ENCODE data around the gene CPA1. TPM values are rescaled to one million over a fixed set of nuclear protein-coding genes. Genes with fewer than 3 reads are reported as not detected.

Gene CPA1
- total RNA-seq, 2 experiments from 2014 or later = not detected

GRCh38 chr7:130385600-130386066 lies 5.3 kb downstream of the CPA1 start:
- Histone ChIP-seq H3K4me3 (ENCODE audit: low read length) (no peak overlapping the region), H3K27ac (ENCODE audit: low read depth in 1 of 2, low read length in 2 of 2) (no peak overlapping the region), H3K9me3 (ENCODE audit: control insufficient read depth in 1 of 2, insufficient read depth in 1 of 2, low read length in 2 of 2) (peaks cover 0 to 9% of the 10 kb centered on the region in 2 experiments), H3K36me3 (ENCODE audit: insufficient read depth, low read length) (no peaks in the 10 kb centered on the region), H3K27me3 (ENCODE audit: control insufficient read depth in 1 of 2, insufficient read depth in 2 of 2, low read length in 2 of 2) (no peaks in the 10 kb centered on the region), H3K4me1 (ENCODE audit: insufficient read depth, low read length) (no peaks in the 10 kb centered on the region)
- no peaks in the 10 kb centered on the region for H3K4me1 Mint-ChIP-seq (ENCODE audit: low read depth)
- ChIA-PET POLR2A (no interaction called here), CTCF (no interaction called here)
- DNase-seq = no peak
- intact Hi-C loops (cut with DNase I, micrococcal nuclease) = no loop called here
- H3K9me3 Mint-ChIP-seq = no peaks in the 10 kb centered on the region
- H3K4me3 Mint-ChIP-seq = no peak overlapping the region
- H3K27me3 Mint-ChIP-seq = no peaks in the 10 kb centered on the region
- no peaks in the 10 kb centered on the region for H3K36me3 Mint-ChIP-seq (ENCODE audit: low read depth)
- TF ChIP-seq, protein P1, sequence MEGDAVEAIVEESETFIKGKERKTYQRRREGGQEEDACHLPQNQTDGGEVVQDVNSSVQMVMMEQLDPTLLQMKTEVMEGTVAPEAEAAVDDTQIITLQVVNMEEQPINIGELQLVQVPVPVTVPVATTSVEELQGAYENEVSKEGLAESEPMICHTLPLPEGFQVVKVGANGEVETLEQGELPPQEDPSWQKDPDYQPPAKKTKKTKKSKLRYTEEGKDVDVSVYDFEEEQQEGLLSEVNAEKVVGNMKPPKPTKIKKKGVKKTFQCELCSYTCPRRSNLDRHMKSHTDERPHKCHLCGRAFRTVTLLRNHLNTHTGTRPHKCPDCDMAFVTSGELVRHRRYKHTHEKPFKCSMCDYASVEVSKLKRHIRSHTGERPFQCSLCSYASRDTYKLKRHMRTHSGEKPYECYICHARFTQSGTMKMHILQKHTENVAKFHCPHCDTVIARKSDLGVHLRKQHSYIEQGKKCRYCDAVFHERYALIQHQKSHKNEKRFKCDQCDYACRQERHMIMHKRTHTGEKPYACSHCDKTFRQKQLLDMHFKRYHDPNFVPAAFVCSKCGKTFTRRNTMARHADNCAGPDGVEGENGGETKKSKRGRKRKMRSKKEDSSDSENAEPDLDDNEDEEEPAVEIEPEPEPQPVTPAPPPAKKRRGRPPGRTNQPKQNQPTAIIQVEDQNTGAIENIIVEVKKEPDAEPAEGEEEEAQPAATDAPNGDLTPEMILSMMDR (IDR thresholded peaks at IDR 0.05) = no peak
- no peak for ATAC-seq (ENCODE audit: poor library complexity)
- H3K27ac Mint-ChIP-seq = no peak overlapping the region

- intact Hi-C loops (cut with DNase I, micrococcal nuclease) = no loop called here
- Mint-ChIP-seq H3K27ac (no peak overlapping the region), H3K36me3 (ENCODE audit: low read depth) (no peaks in the 10 kb centered on the region), H3K4me3 (no peak overlapping the region), H3K27me3 (no peaks in the 10 kb centered on the region), H3K4me1 (ENCODE audit: low read depth) (peaks cover under 1% of the 10 kb centered on the region), H3K9me3 (no peaks in the 10 kb centered on the region)
- CTCF ChIA-PET = no interaction called here
- peaks cover 0 to 9% of the 10 kb centered on the region in 2 experiments for H3K9me3 ChIP-seq (ENCODE audit: control insufficient read depth in 1 of 2, insufficient read depth in 1 of 2, low read length in 2 of 2)
- no peaks in the 10 kb centered on the region for H3K36me3 ChIP-seq (ENCODE audit: insufficient read depth, low read length)
- no peaks in the 10 kb centered on the region for H3K4me1 ChIP-seq (ENCODE audit: insufficient read depth, low read length)
- TF ChIP-seq, protein P1 (IDR thresholded peaks at IDR 0.05) = no peak
- DNase-seq = no peak
- ATAC-seq (ENCODE audit: poor library complexity) = no peak
- POLR2A ChIA-PET = no interaction called here
- H3K4me3 ChIP-seq (ENCODE audit: low read length) = no peak overlapping the region
- no peak overlapping the region for H3K27ac ChIP-seq (ENCODE audit: low read depth in 1 of 2, low read length in 2 of 2)
- no peaks in the 10 kb centered on the region for H3K27me3 ChIP-seq (ENCODE audit: control insufficient read depth in 1 of 2, insufficient read depth in 2 of 2, low read length in 2 of 2)
Measured at GRCh38 chr7:130386876-130387275, 6.6 kb downstream of the CPA1 start.

DNA sequence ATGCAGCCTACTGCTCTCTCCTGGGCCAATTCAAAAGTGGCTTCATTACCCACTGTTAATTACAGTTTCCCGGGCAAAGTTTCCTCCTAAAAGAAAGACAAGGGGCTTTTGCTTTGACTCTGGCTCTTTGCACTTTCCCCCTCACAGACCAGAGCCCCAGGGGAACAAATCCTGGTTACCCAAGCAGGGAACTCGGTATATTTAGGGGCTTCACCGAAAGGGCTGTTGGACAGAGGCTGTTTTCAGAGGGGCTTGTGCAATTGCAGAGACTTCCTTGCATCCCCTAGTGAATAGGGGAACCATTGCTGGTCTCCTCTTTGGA lies 7.0 kb downstream of the CPA1 start:
- Mint-ChIP-seq H3K27me3 (no peaks in the 10 kb centered on the region), H3K36me3 (ENCODE audit: low read depth) (no peaks in the 10 kb centered on the region), H3K27ac (no peak overlapping the region), H3K4me1 (ENCODE audit: low read depth) (peaks cover 5% of the 10 kb centered on the region), H3K9me3 (no peaks in the 10 kb centered on the region), H3K4me3 (no peak overlapping the region)
- Histone ChIP-seq H3K27me3 (ENCODE audit: control insufficient read depth in 1 of 2, insufficient read depth in 2 of 2, low read length in 2 of 2) (no peaks in the 10 kb centered on the region), H3K4me3 (ENCODE audit: low read length) (no peak overlapping the region), H3K36me3 (ENCODE audit: insufficient read depth, low read length) (no peaks in the 10 kb centered on the region), H3K4me1 (ENCODE audit: insufficient read depth, low read length) (no peaks in the 10 kb centered on the region), H3K9me3 (ENCODE audit: control insufficient read depth in 1 of 2, insufficient read depth in 1 of 2, low read length in 2 of 2) (peaks cover 0 to 9% of the 10 kb centered on the region in 2 experiments), H3K27ac (ENCODE audit: low read depth in 1 of 2, low read length in 2 of 2) (no peak overlapping the region)
- TF ChIP-seq, protein P1 (IDR thresholded peaks at IDR 0.05) = no peak
- POLR2A ChIA-PET = no interaction called here
- DNase-seq (no peak), ATAC-seq (ENCODE audit: poor library complexity) (no peak)
- CTCF ChIA-PET = no interaction called here
- intact Hi-C loops (cut with DNase I, micrococcal nuclease) = no loop called here
